Measurements from ENCODE around the gene MYH7.
"Not testable (repeated sequence)": the region's sequence is repeated elsewhere in the genome, so short reads cannot be mapped to it uniquely, and the experiment has no call there.

MYH7 gene

GRCh38 chr14:23406725-23407355, 28.6 kb downstream of the MYH7 start:
- no peak for DNase-seq (ENCODE audit: low spot score)

- DNase-seq (ENCODE audit: low spot score) = no peak
These were observed 29.2 kb downstream of the MYH7 start for GRCh38 chr14:23406244-23406643.

- no peak for DNase-seq (ENCODE audit: low spot score)
These were observed 29.9 kb downstream of the MYH7 start for GRCh38 chr14:23405516-23406025.

- no peak for DNase-seq (ENCODE audit: low spot score)
These were observed 30.4 kb downstream of the MYH7 start for GRCh38 chr14:23405096-23405495.

GRCh38 chr14:23404331-23404900, 31.0 kb downstream of the MYH7 start:
- DNase-seq (ENCODE audit: low spot score) = no peak

GRCh38 chr14:23403908-23404307, 31.6 kb downstream of the MYH7 start:
- no peak for DNase-seq (ENCODE audit: low spot score)

GRCh38 chr14:23403139-23403438, 32.4 kb downstream of the MYH7 start:
- DNase-seq (ENCODE audit: low spot score) = no peak

GRCh38 chr14:23402296-23403138, 32.9 kb downstream of the MYH7 start:
- no peak for DNase-seq (ENCODE audit: low spot score)

GRCh38 chr14:23401291-23401690, 34.2 kb downstream of the MYH7 start:
- no peak for DNase-seq (ENCODE audit: low spot score)

GRCh38 chr14:23400496-23401149, 34.8 kb downstream of the MYH7 start:
- not testable (repeated sequence) for DNase-seq (ENCODE audit: low spot score)

- no peak for DNase-seq (ENCODE audit: low spot score)
These were observed 35.9 kb downstream of the MYH7 start for GRCh38 chr14:23399591-23399990.

- no peak for DNase-seq (ENCODE audit: low spot score)
These were observed 36.3 kb downstream of the MYH7 start for GRCh38 chr14:23399136-23399535.

GRCh38 chr14:23398348-23398747, 37.1 kb downstream of the MYH7 start:
- no peak for DNase-seq (ENCODE audit: low spot score)

- no peak for DNase-seq (ENCODE audit: low spot score)
These were observed 38.6 kb downstream of the MYH7 start for GRCh38 chr14:23396781-23397407.

GRCh38 chr14:23396126-23396525, 39.3 kb downstream of the MYH7 start:
- DNase-seq (ENCODE audit: low spot score) = no peak

- no peak for DNase-seq (ENCODE audit: low spot score)
These were observed 42.8 kb downstream of the MYH7 start for GRCh38 chr14:23392613-23393012.

- DNase-seq (ENCODE audit: low spot score) = not testable (repeated sequence)
These were observed 45.6 kb downstream of the MYH7 start for GRCh38 chr14:23389871-23390270.

GRCh38 chr14:23389396-23389795, 46.1 kb downstream of the MYH7 start:
- no peak for DNase-seq (ENCODE audit: low spot score)

GRCh38 chr14:23388996-23389395, 46.5 kb downstream of the MYH7 start:
- no peak for DNase-seq (ENCODE audit: low spot score)

- no peak for DNase-seq (ENCODE audit: low spot score)
These were observed 47.3 kb downstream of the MYH7 start for GRCh38 chr14:23387916-23388882.

- DNase-seq (ENCODE audit: low spot score) = no peak
These were observed 48.5 kb downstream of the MYH7 start for GRCh38 chr14:23386999-23387398.

All from ecto neural progenitor cell (in vitro differentiated cells).